Peyer's patch (tissue), 4 donors: Measurements from ENCODE around the gene CELSR1.

Experiments
- POLR2A ChIP-seq, 2 donors: fragments of 450-650 bp; IDR thresholded peaks; one replicate each; pipeline ENCODE4 v1.5.1; 2017; ENCODE audit warnings: antibody characterized with exemption in 2 of 2, mild to moderate bottlenecking in 2 of 2, moderate library complexity in 2 of 2
- TF ChIP-seq, protein P1 (sequence below), 6 experiments: fragments of 450-650 bp in 4 of 6; fragments of 200-600 bp in 2 of 6; sonication (generic) in 1 of 6; IDR thresholded peaks; one replicate each; pipeline ENCODE4 v1.5.1; 2017 to 2019; ENCODE audit warnings: antibody characterized with exemption in 6 of 6, mild to moderate bottlenecking in 3 of 6, moderate library complexity in 1 of 6

GRCh38 chr22:46359362-46359761 lies 178.1 kb downstream of the CELSR1 start:
- TF ChIP-seq, protein P1, sequence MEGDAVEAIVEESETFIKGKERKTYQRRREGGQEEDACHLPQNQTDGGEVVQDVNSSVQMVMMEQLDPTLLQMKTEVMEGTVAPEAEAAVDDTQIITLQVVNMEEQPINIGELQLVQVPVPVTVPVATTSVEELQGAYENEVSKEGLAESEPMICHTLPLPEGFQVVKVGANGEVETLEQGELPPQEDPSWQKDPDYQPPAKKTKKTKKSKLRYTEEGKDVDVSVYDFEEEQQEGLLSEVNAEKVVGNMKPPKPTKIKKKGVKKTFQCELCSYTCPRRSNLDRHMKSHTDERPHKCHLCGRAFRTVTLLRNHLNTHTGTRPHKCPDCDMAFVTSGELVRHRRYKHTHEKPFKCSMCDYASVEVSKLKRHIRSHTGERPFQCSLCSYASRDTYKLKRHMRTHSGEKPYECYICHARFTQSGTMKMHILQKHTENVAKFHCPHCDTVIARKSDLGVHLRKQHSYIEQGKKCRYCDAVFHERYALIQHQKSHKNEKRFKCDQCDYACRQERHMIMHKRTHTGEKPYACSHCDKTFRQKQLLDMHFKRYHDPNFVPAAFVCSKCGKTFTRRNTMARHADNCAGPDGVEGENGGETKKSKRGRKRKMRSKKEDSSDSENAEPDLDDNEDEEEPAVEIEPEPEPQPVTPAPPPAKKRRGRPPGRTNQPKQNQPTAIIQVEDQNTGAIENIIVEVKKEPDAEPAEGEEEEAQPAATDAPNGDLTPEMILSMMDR (IDR thresholded peaks at IDR 0.05): no peak
- no peak for TF ChIP-seq POLR2A (IDR thresholded peaks at IDR 0.05)
